ENCODE results near the gene MATN1. TPM values are rescaled to one million over a fixed set of nuclear protein-coding genes. Genes with fewer than 3 reads are reported as not detected.

MATN1 gene
- polyA plus RNA-seq, 3 donors, result 0.07 TPM; not detected in 2

DNA sequence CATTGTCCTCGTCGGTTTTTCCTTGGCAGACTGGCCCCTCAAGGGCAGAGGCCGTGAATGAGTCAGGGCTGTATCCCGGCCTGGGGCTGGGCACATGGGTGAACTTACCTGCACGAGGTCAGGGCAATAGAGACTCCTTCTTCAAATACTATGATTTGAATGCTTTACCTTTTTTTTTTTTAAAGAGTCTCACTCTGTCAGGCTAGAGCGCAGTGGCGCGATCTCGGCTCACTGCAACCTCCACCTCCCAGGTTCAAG is 29.2 kb upstream of the MATN1 start:
- Histone ChIP-seq H4K20me1 (ENCODE audit: insufficient read depth, low read length) (peaks cover 94% of the 10 kb centered on the region), H3K9me3 (replicated peaks in 1 of 2; ENCODE audit: control insufficient read depth in 1 of 2, insufficient read depth in 1 of 2, low read length in 2 of 2) (no peaks in the 10 kb centered on the region), H3K36me3 (replicated peaks in 1 of 2; ENCODE audit: control insufficient read depth in 1 of 2, insufficient read depth in 2 of 2, low read length in 2 of 2) (peaks cover 36 to 54% of the 10 kb centered on the region in 2 donors), H3K4me2 (replicated peaks; ENCODE audit: extremely low read depth, low read length, poor library complexity, severe bottlenecking) (peak overlapping the region; percentile 98), H3K4me1 (ENCODE audit: control insufficient read depth in 1 of 2, insufficient read depth in 2 of 2, low read length in 2 of 2) (peaks cover 85 to 88% of the 10 kb centered on the region in 2 donors), H3K4me3 (replicated peaks in 1 of 3; ENCODE audit: low read depth in 2 of 3, low read length in 3 of 3) (peak overlapping the region in 1 of 3 experiments; percentile 96), H3K79me2 (ENCODE audit: insufficient read depth, low read length) (peaks cover 96% of the 10 kb centered on the region), H3K27me3 (ENCODE audit: control insufficient read depth in 2 of 2, insufficient read depth in 2 of 2, low read length in 2 of 2) (no peaks in the 10 kb centered on the region), H3K9ac (ENCODE audit: insufficient read depth, low read length, poor library complexity, severe bottlenecking) (peak overlapping the region; percentile 4), H2AFZ (ENCODE audit: insufficient read depth, low read depth, low read length, poor library complexity, severe bottlenecking) (no peak overlapping the region), H3K27ac (ENCODE audit: low read depth in 1 of 2, low read length in 2 of 2) (peak overlapping the region; percentile 64 to 100)
- Mint-ChIP-seq H3K9me3 (peaks cover 0 to 7% (median 2%) of the 10 kb centered on the region in 7 donors), H3K27me3 (ENCODE audit: low read depth in 3 of 3) (peaks cover 0 to 5% (median 0%) of the 10 kb centered on the region in 3 donors), H3K36me3 (peaks cover 76 to 91% of the 10 kb centered on the region in 2 donors), H3K4me3 (peak overlapping the region; percentile 55 to 92), H3K4me1 (peaks cover 69% of the 10 kb centered on the region), H3K27ac (peak overlapping the region; percentile 68 to 100 (median 100))
- intact Hi-C loops (cut with micrococcal nuclease), result no loop called here
- no peak for DNase-seq
- 80% methylated on average over 5 of the region's 9 CpGs for WGBS (ENCODE audit: insufficient coverage)
- TF ChIP-seq, protein P1, sequence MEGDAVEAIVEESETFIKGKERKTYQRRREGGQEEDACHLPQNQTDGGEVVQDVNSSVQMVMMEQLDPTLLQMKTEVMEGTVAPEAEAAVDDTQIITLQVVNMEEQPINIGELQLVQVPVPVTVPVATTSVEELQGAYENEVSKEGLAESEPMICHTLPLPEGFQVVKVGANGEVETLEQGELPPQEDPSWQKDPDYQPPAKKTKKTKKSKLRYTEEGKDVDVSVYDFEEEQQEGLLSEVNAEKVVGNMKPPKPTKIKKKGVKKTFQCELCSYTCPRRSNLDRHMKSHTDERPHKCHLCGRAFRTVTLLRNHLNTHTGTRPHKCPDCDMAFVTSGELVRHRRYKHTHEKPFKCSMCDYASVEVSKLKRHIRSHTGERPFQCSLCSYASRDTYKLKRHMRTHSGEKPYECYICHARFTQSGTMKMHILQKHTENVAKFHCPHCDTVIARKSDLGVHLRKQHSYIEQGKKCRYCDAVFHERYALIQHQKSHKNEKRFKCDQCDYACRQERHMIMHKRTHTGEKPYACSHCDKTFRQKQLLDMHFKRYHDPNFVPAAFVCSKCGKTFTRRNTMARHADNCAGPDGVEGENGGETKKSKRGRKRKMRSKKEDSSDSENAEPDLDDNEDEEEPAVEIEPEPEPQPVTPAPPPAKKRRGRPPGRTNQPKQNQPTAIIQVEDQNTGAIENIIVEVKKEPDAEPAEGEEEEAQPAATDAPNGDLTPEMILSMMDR (IDR thresholded peaks at IDR 0.05), result no peak

- intact Hi-C loops (cut with micrococcal nuclease), result no loop called here
Observed at GRCh38 chr1:30751830-30752650, 28.7 kb upstream of the MATN1 start.

More at GRCh38 chr1:30751830-30752650, 28.7 kb upstream of the MATN1 start:
- no peak for DNase-seq
- H3K9me3 Mint-ChIP-seq, result peaks cover 0 to 3% (median 0%) of the 10 kb centered on the region in 7 donors
- Histone ChIP-seq H3K9me3 (replicated peaks in 1 of 2; ENCODE audit: control insufficient read depth in 1 of 2, insufficient read depth in 1 of 2, low read length in 2 of 2) (no peaks in the 10 kb centered on the region), H3K27ac (ENCODE audit: low read depth in 1 of 2, low read length in 2 of 2) (peak overlapping the region; percentile 64 to 100), H3K4me3 (replicated peaks in 1 of 3; ENCODE audit: low read depth in 2 of 3, low read length in 3 of 3) (peak overlapping the region in 1 of 3 experiments; percentile 96), H3K36me3 (replicated peaks in 1 of 2; ENCODE audit: control insufficient read depth in 1 of 2, insufficient read depth in 2 of 2, low read length in 2 of 2) (peaks cover 36 to 59% of the 10 kb centered on the region in 2 donors), H3K27me3 (ENCODE audit: control insufficient read depth in 2 of 2, insufficient read depth in 2 of 2, low read length in 2 of 2) (no peaks in the 10 kb centered on the region), H3K79me2 (ENCODE audit: insufficient read depth, low read length) (peaks cover 96% of the 10 kb centered on the region), H2AFZ (ENCODE audit: insufficient read depth, low read depth, low read length, poor library complexity, severe bottlenecking) (no peak overlapping the region), H3K4me1 (ENCODE audit: control insufficient read depth in 1 of 2, insufficient read depth in 2 of 2, low read length in 2 of 2) (peaks cover 90 to 93% of the 10 kb centered on the region in 2 donors), H3K4me2 (replicated peaks; ENCODE audit: extremely low read depth, low read length, poor library complexity, severe bottlenecking) (peak overlapping the region; percentile 98), H4K20me1 (ENCODE audit: insufficient read depth, low read length) (peaks cover 95% of the 10 kb centered on the region), H3K9ac (ENCODE audit: insufficient read depth, low read length, poor library complexity, severe bottlenecking) (peak overlapping the region; percentile 4)
- H3K4me3 Mint-ChIP-seq, result peak overlapping the region; percentile 55 to 92
- TF ChIP-seq, protein P1 (IDR thresholded peaks at IDR 0.05), result no peak
- WGBS (ENCODE audit: insufficient coverage), result 94% methylated on average over 6 of the region's 8 CpGs
- peaks cover 74% of the 10 kb centered on the region for H3K4me1 Mint-ChIP-seq
- peak overlapping the region; percentile 68 to 100 (median 87) for H3K27ac Mint-ChIP-seq
- peaks cover 0 to 5% (median 0%) of the 10 kb centered on the region in 3 donors for H3K27me3 Mint-ChIP-seq (ENCODE audit: low read depth in 3 of 3)
- peaks cover 81 to 94% of the 10 kb centered on the region in 2 donors for H3K36me3 Mint-ChIP-seq

Data from CD14-positive monocyte (primary cell).